ENCODE data around the gene CALHM1. TPM values are rescaled to one million over a fixed set of nuclear protein-coding genes. Genes with fewer than 3 reads are reported as not detected.

The CALHM1 gene
- total RNA-seq, 1 donor from 2014 or later, result not detected

- Histone ChIP-seq H3K4me1 (no peaks in the 10 kb centered on the region), H3K27ac (no peak overlapping the region), H3K9me3 (no peaks in the 10 kb centered on the region), H3K36me3 (peaks cover 30 to 75% of the 10 kb centered on the region in 2 donors), H3K27me3 (no peaks in the 10 kb centered on the region), H3K4me3 (no peak overlapping the region)
- TF ChIP-seq, protein P1, sequence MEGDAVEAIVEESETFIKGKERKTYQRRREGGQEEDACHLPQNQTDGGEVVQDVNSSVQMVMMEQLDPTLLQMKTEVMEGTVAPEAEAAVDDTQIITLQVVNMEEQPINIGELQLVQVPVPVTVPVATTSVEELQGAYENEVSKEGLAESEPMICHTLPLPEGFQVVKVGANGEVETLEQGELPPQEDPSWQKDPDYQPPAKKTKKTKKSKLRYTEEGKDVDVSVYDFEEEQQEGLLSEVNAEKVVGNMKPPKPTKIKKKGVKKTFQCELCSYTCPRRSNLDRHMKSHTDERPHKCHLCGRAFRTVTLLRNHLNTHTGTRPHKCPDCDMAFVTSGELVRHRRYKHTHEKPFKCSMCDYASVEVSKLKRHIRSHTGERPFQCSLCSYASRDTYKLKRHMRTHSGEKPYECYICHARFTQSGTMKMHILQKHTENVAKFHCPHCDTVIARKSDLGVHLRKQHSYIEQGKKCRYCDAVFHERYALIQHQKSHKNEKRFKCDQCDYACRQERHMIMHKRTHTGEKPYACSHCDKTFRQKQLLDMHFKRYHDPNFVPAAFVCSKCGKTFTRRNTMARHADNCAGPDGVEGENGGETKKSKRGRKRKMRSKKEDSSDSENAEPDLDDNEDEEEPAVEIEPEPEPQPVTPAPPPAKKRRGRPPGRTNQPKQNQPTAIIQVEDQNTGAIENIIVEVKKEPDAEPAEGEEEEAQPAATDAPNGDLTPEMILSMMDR (IDR thresholded peaks at IDR 0.05), result no peak
- intact Hi-C loops (cut with DNase I), result no loop called here
- DNase-seq (ENCODE audit: low spot score in 2 of 2), result no peak
Observed at GRCh38 chr10:103431902-103432301, 26.8 kb downstream of the CALHM1 start.

GRCh38 chr10:103429647-103430046 lies 29.1 kb downstream of the CALHM1 start:
- intact Hi-C loops (cut with DNase I), result no loop called here
- H3K9me3 ChIP-seq, result no peaks in the 10 kb centered on the region
- H3K27ac ChIP-seq, result no peak overlapping the region
- TF ChIP-seq, protein P1 (IDR thresholded peaks at IDR 0.05), result no peak
- H3K4me1 ChIP-seq, result no peaks in the 10 kb centered on the region
- H3K27me3 ChIP-seq, result no peaks in the 10 kb centered on the region
- H3K4me3 ChIP-seq, result no peak overlapping the region
- no peak for DNase-seq (ENCODE audit: low spot score in 2 of 2)
- H3K36me3 ChIP-seq, result peaks cover 26 to 72% of the 10 kb centered on the region in 2 donors

DNA sequence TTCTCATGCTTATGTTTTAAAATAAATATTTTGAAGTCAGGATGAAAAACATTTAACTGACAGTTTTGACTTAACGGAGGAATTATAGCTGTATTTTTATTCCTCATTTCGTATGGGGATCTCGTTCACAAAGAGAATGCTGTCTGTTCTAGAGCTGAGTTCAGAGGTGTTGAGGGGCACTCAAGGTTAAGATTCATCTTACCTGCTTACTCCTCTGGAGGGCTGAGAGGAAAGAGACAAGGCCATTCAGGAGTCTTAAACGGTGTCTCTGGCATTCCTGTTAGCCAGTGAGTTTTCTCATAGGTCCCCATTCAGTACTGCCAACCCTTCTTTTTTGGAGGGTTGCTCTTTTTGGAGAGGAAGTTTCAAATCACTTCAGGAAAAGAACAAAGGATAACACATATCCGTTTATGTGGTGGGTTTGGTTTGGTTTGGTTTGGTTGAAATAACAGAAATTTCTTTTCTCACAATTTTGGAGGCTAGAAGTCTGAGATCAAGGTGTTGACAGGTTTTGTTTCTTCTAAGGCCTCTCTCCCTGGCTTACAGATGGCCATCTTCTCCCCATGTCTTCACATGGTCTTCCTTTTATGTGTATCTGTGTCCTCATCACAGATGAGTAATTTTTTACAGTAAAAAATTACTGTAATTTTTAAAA lies 29.6 kb downstream of the CALHM1 start:
- intact Hi-C loops (cut with DNase I), result no loop called here
- no peak overlapping the region for H3K4me3 ChIP-seq
- no peak for DNase-seq (ENCODE audit: low spot score in 2 of 2)
- no peaks in the 10 kb centered on the region for H3K27me3 ChIP-seq
- no peaks in the 10 kb centered on the region for H3K4me1 ChIP-seq
- H3K36me3 ChIP-seq, result peaks cover 31 to 72% of the 10 kb centered on the region in 2 donors
- no peaks in the 10 kb centered on the region for H3K9me3 ChIP-seq
- H3K27ac ChIP-seq, result no peak overlapping the region
- TF ChIP-seq, protein P1 (IDR thresholded peaks at IDR 0.05), result no peak

GRCh38 chr10:103427866-103428265 lies 30.8 kb downstream of the CALHM1 start:
- H3K4me3 ChIP-seq, result no peak overlapping the region
- DNase-seq (ENCODE audit: low spot score in 2 of 2), result no peak
- peaks cover 41 to 72% of the 10 kb centered on the region in 2 donors for H3K36me3 ChIP-seq
- TF ChIP-seq, protein P1 (IDR thresholded peaks at IDR 0.05), result no peak
- no peaks in the 10 kb centered on the region for H3K4me1 ChIP-seq
- H3K27ac ChIP-seq, result no peak overlapping the region
- intact Hi-C loops (cut with DNase I), result no loop called here
- no peaks in the 10 kb centered on the region for H3K9me3 ChIP-seq
- no peaks in the 10 kb centered on the region for H3K27me3 ChIP-seq

GRCh38 chr10:103423748-103424147 lies 35.0 kb downstream of the CALHM1 start:
- H3K27me3 ChIP-seq, result no peaks in the 10 kb centered on the region
- H3K36me3 ChIP-seq, result peaks cover 56 to 87% of the 10 kb centered on the region in 2 donors
- intact Hi-C loops (cut with DNase I), result no loop called here
- TF ChIP-seq, protein P1 (IDR thresholded peaks at IDR 0.05), result no peak
- no peak overlapping the region for H3K27ac ChIP-seq
- no peak overlapping the region for H3K4me3 ChIP-seq
- DNase-seq (ENCODE audit: low spot score in 2 of 2), result no peak
- no peaks in the 10 kb centered on the region for H3K4me1 ChIP-seq
- H3K9me3 ChIP-seq, result no peaks in the 10 kb centered on the region
